Spleen (tissue), 7 donors: Measurements from ENCODE around the gene PEX26.

ENCODE experiments used
- POLR2A ChIP-seq, 3 donors: fragments of 450-650 bp; IDR thresholded peaks; one replicate each; pipeline ENCODE4 v1.5.1; 2017; ENCODE audit warnings: antibody characterized with exemption in 3 of 3, mild to moderate bottlenecking in 1 of 3
- TF ChIP-seq, protein P1 (sequence below), 11 experiments: fragments of 200-600 bp in 7 of 11; fragments of 450-650 bp in 4 of 11; sonication (generic) in 4 of 11; IDR thresholded peaks in 8 of 11; conservative IDR thresholded peaks in 3 of 11; 1 replicate in 7 of 11; 2 replicates in 4 of 11; pipeline versions ENCODE4 v1.4.0 to v1.8.0; 2016 to 2021; ENCODE audit warnings: antibody characterized with exemption in 11 of 11, inconsistent platforms in 4 of 11, mild to moderate bottlenecking in 1 of 11
- donor health status: DM: no; HTN: no; CAD: no; lungs with moderate emphysema.
- donor health status: DM: no; HTN: no; CAD: no.
- donor health status: DM: no; HTN: no; CAD: no.

DNA sequence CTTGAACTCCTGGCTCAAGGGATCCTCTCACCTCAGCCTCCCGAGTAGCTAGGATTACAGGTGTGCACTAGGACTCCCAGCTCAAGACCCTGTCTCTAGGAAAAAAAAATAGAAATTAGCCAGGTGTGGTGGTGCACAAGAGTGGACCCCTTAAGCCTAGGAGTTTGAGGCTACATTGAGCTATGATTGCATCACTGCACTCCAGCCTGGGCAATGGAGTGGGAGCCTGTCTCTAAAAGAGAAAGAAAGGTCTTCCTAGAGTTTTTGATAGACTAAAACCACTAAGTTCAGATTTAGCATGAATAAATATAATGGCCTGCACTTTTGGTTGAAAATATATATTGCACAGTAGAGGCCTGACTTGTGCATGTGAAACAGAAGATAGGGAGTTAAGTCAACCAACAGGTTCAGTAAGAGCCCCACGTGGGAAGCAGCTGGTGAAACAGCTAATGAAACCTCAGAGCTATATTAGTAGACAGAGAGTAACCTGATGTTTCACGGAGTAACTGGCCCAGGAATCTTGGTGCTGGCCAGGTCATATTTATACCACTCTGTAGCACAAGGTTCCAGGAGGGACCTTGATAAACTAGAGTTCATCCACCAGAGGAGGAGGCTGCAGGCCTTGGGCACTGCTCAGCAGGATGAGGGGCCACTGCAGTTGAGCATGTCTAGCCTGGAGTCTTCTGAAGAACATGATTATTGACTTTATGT lies 48.8 kb upstream of the PEX26 start:
- TF ChIP-seq POLR2A (IDR thresholded peaks at IDR 0.05): no peak
- TF ChIP-seq, protein P1, sequence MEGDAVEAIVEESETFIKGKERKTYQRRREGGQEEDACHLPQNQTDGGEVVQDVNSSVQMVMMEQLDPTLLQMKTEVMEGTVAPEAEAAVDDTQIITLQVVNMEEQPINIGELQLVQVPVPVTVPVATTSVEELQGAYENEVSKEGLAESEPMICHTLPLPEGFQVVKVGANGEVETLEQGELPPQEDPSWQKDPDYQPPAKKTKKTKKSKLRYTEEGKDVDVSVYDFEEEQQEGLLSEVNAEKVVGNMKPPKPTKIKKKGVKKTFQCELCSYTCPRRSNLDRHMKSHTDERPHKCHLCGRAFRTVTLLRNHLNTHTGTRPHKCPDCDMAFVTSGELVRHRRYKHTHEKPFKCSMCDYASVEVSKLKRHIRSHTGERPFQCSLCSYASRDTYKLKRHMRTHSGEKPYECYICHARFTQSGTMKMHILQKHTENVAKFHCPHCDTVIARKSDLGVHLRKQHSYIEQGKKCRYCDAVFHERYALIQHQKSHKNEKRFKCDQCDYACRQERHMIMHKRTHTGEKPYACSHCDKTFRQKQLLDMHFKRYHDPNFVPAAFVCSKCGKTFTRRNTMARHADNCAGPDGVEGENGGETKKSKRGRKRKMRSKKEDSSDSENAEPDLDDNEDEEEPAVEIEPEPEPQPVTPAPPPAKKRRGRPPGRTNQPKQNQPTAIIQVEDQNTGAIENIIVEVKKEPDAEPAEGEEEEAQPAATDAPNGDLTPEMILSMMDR (IDR thresholded peaks at IDR 0.05 in 8 of 11, conservative IDR thresholded peaks at IDR 0.05 in 3 of 11): no peak
